ENCODE data around the gene PIEZO1.
A peak's percentile ranks its signal among the peaks of the same experiment; 100 is the strongest.

Gene PIEZO1

GRCh38 chr16:88747588-88748301, 37.3 kb downstream of the PIEZO1 start:
- no peaks in the 10 kb centered on the region for H3K27me3 ChIP-seq (ENCODE audit: control insufficient read depth in 1 of 2, insufficient read depth in 2 of 2, low read length in 2 of 2)
- H3K4me3 ChIP-seq (ENCODE audit: low read length in 2 of 2): no peak overlapping the region
- peak overlapping the region in 1 of 2 donors; percentile 33 for H3K9ac ChIP-seq (ENCODE audit: low read length in 2 of 2)
- H3K36me3 ChIP-seq (ENCODE audit: control insufficient read depth in 2 of 2, insufficient read depth in 2 of 2, low read length in 2 of 2): peaks cover 3% of the 10 kb centered on the region in 2 donors
- H3K27ac ChIP-seq (ENCODE audit: low read length): peak overlapping the region; percentile 86
- H3K9me3 ChIP-seq (ENCODE audit: control insufficient read depth in 2 of 2, low read length in 2 of 2): no peaks in the 10 kb centered on the region
- H3K4me1 ChIP-seq (ENCODE audit: control insufficient read depth, insufficient read depth, low read length): peaks cover 65% of the 10 kb centered on the region

GRCh38 chr16:88746506-88746905, 38.5 kb downstream of the PIEZO1 start:
- peaks cover 58% of the 10 kb centered on the region for H3K4me1 ChIP-seq (ENCODE audit: control insufficient read depth, insufficient read depth, low read length)
- H3K36me3 ChIP-seq (ENCODE audit: control insufficient read depth in 2 of 2, insufficient read depth in 2 of 2, low read length in 2 of 2): peaks cover 0 to 2% of the 10 kb centered on the region in 2 donors
- H3K4me3 ChIP-seq (ENCODE audit: low read length in 2 of 2): peak overlapping the region in 1 of 2 donors; percentile 15
- H3K9ac ChIP-seq (ENCODE audit: low read length in 2 of 2): peak overlapping the region; percentile 36 to 51
- H3K27ac ChIP-seq (ENCODE audit: low read length): peak overlapping the region; percentile 86
- H3K27me3 ChIP-seq (ENCODE audit: control insufficient read depth in 1 of 2, insufficient read depth in 2 of 2, low read length in 2 of 2): no peaks in the 10 kb centered on the region
- H3K9me3 ChIP-seq (ENCODE audit: control insufficient read depth in 2 of 2, low read length in 2 of 2): no peaks in the 10 kb centered on the region

- Histone ChIP-seq H3K4me1 (ENCODE audit: control insufficient read depth, insufficient read depth, low read length) (peaks cover 48% of the 10 kb centered on the region), H3K9me3 (ENCODE audit: control insufficient read depth in 2 of 2, low read length in 2 of 2) (no peaks in the 10 kb centered on the region), H3K9ac (ENCODE audit: low read length in 2 of 2) (peak overlapping the region in 1 of 2 donors; percentile 5), H3K36me3 (ENCODE audit: control insufficient read depth in 2 of 2, insufficient read depth in 2 of 2, low read length in 2 of 2) (peaks cover 0 to 10% of the 10 kb centered on the region in 2 donors), H3K4me3 (ENCODE audit: low read length in 2 of 2) (peak overlapping the region in 1 of 2 donors; percentile 22), H3K27ac (ENCODE audit: low read length) (peak overlapping the region; percentile 37), H3K27me3 (ENCODE audit: control insufficient read depth in 1 of 2, insufficient read depth in 2 of 2, low read length in 2 of 2) (no peaks in the 10 kb centered on the region)
These were observed 40.2 kb downstream of the PIEZO1 start for GRCh38 chr16:88744577-88745521.

GRCh38 chr16:88743693-88744576, 41.1 kb downstream of the PIEZO1 start:
- H3K27me3 ChIP-seq (ENCODE audit: control insufficient read depth in 1 of 2, insufficient read depth in 2 of 2, low read length in 2 of 2): no peaks in the 10 kb centered on the region
- peaks cover 0 to 10% of the 10 kb centered on the region in 2 donors for H3K36me3 ChIP-seq (ENCODE audit: control insufficient read depth in 2 of 2, insufficient read depth in 2 of 2, low read length in 2 of 2)
- H3K27ac ChIP-seq (ENCODE audit: low read length): peak overlapping the region; percentile 37
- no peaks in the 10 kb centered on the region for H3K9me3 ChIP-seq (ENCODE audit: control insufficient read depth in 2 of 2, low read length in 2 of 2)
- peaks cover 48% of the 10 kb centered on the region for H3K4me1 ChIP-seq (ENCODE audit: control insufficient read depth, insufficient read depth, low read length)
- peak overlapping the region in 1 of 2 donors; percentile 22 for H3K4me3 ChIP-seq (ENCODE audit: low read length in 2 of 2)
- peak overlapping the region in 1 of 2 donors; percentile 42 for H3K9ac ChIP-seq (ENCODE audit: low read length in 2 of 2)

GRCh38 chr16:88742896-88743605, 42.0 kb downstream of the PIEZO1 start:
- Histone ChIP-seq H3K9ac (ENCODE audit: low read length in 2 of 2) (no peak overlapping the region), H3K4me3 (ENCODE audit: low read length in 2 of 2) (no peak overlapping the region), H3K27ac (ENCODE audit: low read length) (no peak overlapping the region), H3K9me3 (ENCODE audit: control insufficient read depth in 2 of 2, low read length in 2 of 2) (no peaks in the 10 kb centered on the region), H3K27me3 (ENCODE audit: control insufficient read depth in 1 of 2, insufficient read depth in 2 of 2, low read length in 2 of 2) (no peaks in the 10 kb centered on the region), H3K4me1 (ENCODE audit: control insufficient read depth, insufficient read depth, low read length) (peaks cover 45% of the 10 kb centered on the region), H3K36me3 (ENCODE audit: control insufficient read depth in 2 of 2, insufficient read depth in 2 of 2, low read length in 2 of 2) (peaks cover 0 to 10% of the 10 kb centered on the region in 2 donors)

DNA sequence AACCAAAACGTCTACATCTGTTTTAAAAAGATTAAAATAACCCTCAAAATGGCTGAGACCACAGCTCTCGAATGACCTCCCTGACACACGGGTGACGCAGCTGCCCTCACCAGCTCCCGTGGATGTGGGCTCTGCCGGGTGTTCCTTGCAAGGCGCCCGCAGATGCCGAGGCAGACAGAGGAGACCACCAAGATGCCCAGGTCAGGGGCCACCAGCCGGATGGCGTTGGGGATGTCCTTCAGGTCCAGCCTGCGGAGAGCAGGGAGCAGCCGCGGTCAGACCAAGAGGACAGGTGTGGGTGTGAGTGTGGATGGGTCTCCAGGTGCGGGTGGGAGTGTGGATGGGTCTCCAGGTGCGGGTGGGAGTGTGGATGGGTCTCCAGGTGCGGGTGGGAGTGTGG, 43.7 kb downstream of the PIEZO1 start:
- Histone ChIP-seq H3K4me3 (ENCODE audit: low read length in 2 of 2) (no peak overlapping the region), H3K9ac (ENCODE audit: low read length in 2 of 2) (no peak overlapping the region), H3K27me3 (ENCODE audit: control insufficient read depth in 1 of 2, insufficient read depth in 2 of 2, low read length in 2 of 2) (no peaks in the 10 kb centered on the region), H3K4me1 (ENCODE audit: control insufficient read depth, insufficient read depth, low read length) (peaks cover 38% of the 10 kb centered on the region), H3K27ac (ENCODE audit: low read length) (no peak overlapping the region), H3K9me3 (ENCODE audit: control insufficient read depth in 2 of 2, low read length in 2 of 2) (no peaks in the 10 kb centered on the region), H3K36me3 (ENCODE audit: control insufficient read depth in 2 of 2, insufficient read depth in 2 of 2, low read length in 2 of 2) (peaks cover 0 to 12% of the 10 kb centered on the region in 2 donors)

DNA sequence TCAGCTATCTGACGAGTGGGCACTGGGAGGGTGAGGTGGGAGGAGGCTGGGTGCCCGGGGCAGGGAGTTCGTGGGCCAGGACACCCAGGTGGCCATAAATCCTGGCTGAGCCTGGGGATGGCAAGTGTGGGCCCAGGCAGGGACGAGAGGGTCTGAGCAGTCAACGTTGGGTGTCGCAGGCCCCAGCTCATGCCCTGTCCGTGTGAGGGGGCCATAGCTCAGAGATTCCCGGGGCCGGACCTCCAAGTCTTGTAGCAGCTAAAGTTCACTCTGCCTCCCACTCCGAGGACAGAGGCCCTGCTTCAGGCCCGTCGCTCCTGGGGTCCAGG, 44.3 kb downstream of the PIEZO1 start:
- H3K4me1 ChIP-seq (ENCODE audit: control insufficient read depth, insufficient read depth, low read length): peaks cover 32% of the 10 kb centered on the region
- H3K27me3 ChIP-seq (ENCODE audit: control insufficient read depth in 1 of 2, insufficient read depth in 2 of 2, low read length in 2 of 2): no peaks in the 10 kb centered on the region
- H3K36me3 ChIP-seq (ENCODE audit: control insufficient read depth in 2 of 2, insufficient read depth in 2 of 2, low read length in 2 of 2): peaks cover 3 to 15% of the 10 kb centered on the region in 2 donors
- H3K9ac ChIP-seq (ENCODE audit: low read length in 2 of 2): no peak overlapping the region
- H3K27ac ChIP-seq (ENCODE audit: low read length): no peak overlapping the region
- no peaks in the 10 kb centered on the region for H3K9me3 ChIP-seq (ENCODE audit: control insufficient read depth in 2 of 2, low read length in 2 of 2)
- no peak overlapping the region for H3K4me3 ChIP-seq (ENCODE audit: low read length in 2 of 2)

DNA sequence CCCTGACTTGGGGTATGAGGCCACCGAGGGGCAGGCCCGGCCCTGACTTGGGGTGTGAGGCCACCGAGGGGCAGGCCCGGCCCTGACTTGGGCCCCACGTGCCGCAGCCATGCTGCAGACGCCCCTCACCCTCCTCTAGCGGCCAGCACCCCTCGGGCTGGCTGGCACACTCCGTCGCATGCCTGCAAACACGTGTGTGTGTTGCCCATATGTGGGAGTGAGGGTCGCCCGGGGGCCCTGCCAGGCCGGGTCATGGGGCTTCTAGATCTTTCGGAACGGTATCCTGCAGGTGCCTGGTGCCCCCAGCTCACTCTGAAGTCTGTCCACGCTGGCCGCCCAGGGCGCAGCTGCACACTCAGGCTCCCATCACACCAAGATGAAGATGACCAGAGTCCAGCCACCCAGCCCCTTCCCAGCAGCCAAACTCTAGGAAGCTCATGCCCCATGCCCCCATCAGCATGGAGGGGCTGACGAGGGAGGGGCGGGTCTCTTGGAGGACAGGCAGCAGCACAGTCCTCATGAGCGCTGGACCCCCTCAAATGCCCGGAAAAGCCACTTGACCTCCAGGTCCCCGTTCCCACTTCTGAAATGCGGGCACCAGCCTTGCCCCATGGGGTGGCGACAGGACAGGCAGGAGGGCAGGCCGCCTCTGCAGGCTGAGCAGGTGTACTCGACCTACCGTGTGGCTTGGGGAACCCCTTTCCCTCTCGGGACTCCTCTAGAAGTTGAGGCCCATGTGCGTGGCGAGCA, 44.9 kb downstream of the PIEZO1 start:
- no peaks in the 10 kb centered on the region for H3K9me3 ChIP-seq (ENCODE audit: control insufficient read depth in 2 of 2, low read length in 2 of 2)
- peaks cover 30% of the 10 kb centered on the region for H3K4me1 ChIP-seq (ENCODE audit: control insufficient read depth, insufficient read depth, low read length)
- H3K27me3 ChIP-seq (ENCODE audit: control insufficient read depth in 1 of 2, insufficient read depth in 2 of 2, low read length in 2 of 2): no peaks in the 10 kb centered on the region
- H3K9ac ChIP-seq (ENCODE audit: low read length in 2 of 2): no peak overlapping the region
- H3K27ac ChIP-seq (ENCODE audit: low read length): no peak overlapping the region
- no peak overlapping the region for H3K4me3 ChIP-seq (ENCODE audit: low read length in 2 of 2)
- peaks cover 7 to 20% of the 10 kb centered on the region in 2 donors for H3K36me3 ChIP-seq (ENCODE audit: control insufficient read depth in 2 of 2, insufficient read depth in 2 of 2, low read length in 2 of 2)

DNA sequence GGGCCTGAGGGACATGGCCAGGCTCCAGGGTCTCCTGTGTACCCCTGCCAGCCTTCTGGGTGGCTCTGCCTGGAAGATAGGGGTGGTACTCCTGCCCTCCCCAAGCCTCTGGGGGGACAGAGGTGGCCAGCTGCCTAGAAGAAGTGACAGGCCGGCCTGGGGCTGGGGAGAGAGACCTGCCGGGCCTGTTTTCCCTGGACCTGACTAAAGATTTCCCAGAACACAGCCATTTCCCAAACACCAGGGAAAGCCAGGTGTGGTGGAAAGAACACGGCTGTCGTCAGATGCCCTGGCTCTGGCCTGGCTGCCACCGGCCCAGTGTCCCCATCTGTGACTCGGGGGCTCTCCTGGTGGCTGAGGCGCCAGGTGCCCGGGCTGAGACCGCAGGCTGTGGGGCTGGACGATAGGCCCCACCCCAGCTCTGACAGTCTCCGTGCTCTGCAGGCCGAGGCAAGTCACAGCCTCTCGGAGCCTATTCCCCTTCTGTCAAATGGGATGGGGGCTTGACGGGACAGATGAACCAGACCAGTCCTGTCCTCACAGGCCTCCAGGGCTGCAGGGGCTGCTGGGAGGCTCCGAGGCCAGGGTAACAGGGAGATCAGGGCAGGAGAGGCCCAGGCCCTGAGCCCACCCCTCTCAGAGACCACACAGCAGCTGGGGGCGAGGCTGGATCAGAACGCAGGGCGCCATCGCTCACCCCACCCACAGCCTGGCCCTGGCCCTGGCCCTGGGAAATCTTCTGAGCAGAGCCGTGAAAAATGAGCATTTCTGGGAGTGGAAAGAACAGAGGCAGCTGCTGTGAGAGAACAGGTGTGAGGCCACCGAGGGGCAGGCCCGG, 45.7 kb downstream of the PIEZO1 start:
- H3K4me1 ChIP-seq (ENCODE audit: control insufficient read depth, insufficient read depth, low read length): peaks cover 23% of the 10 kb centered on the region
- no peak overlapping the region for H3K4me3 ChIP-seq (ENCODE audit: low read length in 2 of 2)
- no peak overlapping the region for H3K9ac ChIP-seq (ENCODE audit: low read length in 2 of 2)
- H3K27ac ChIP-seq (ENCODE audit: low read length): peak overlapping the region; percentile 37
- peaks cover 10 to 21% of the 10 kb centered on the region in 2 donors for H3K36me3 ChIP-seq (ENCODE audit: control insufficient read depth in 2 of 2, insufficient read depth in 2 of 2, low read length in 2 of 2)
- H3K9me3 ChIP-seq (ENCODE audit: control insufficient read depth in 2 of 2, low read length in 2 of 2): no peaks in the 10 kb centered on the region
- no peaks in the 10 kb centered on the region for H3K27me3 ChIP-seq (ENCODE audit: control insufficient read depth in 1 of 2, insufficient read depth in 2 of 2, low read length in 2 of 2)

Measured in stomach smooth muscle (tissue), 2 donors.